CD14-positive monocyte (primary cell): ENCODE results near the gene KRT74. TPM values are rescaled to one million over a fixed set of nuclear protein-coding genes. Genes with fewer than 3 reads are reported as not detected.

Experiments used
- DNase-seq, 3 donors: peaks; one replicate each; pipeline ENCODE4 v3.0.0-alpha.2; 2011 to 2022
- H2AFZ ChIP-seq: 2 replicates; pipeline ENCODE4 v1.6.0; 2012; ENCODE audit warnings: mild to moderate bottlenecking, low read depth, low read length, inconsistent platforms; ENCODE audit not compliant: insufficient read depth, poor library complexity, severe bottlenecking
- H3K27ac ChIP-seq, 2 donors: 1 replicate in 1 of 2; 2 replicates in 1 of 2; pipeline ENCODE4 v1.5.1; 2012 to 2013; ENCODE audit warnings: low read length in 2 of 2, control low read depth in 1 of 2, inconsistent platforms in 1 of 2, low read depth in 1 of 2, mild to moderate bottlenecking in 1 of 2
- H3K27me3 ChIP-seq, 2 donors: one replicate each; pipeline versions ENCODE4 v1.6.0 to v1.6.1; 2011 to 2013; ENCODE audit warnings: low read length in 2 of 2; ENCODE audit not compliant: control insufficient read depth in 2 of 2, insufficient read depth in 2 of 2
- H3K36me3 ChIP-seq, 2 donors: replicated peaks in 1 of 2; 1 replicate in 1 of 2; 2 replicates in 1 of 2; pipeline versions ENCODE4 v1.5.1 to v1.6.1; 2012 to 2013; ENCODE audit warnings: low read length in 2 of 2, control low read depth in 1 of 2, inconsistent platforms in 1 of 2, mild to moderate bottlenecking in 1 of 2; ENCODE audit not compliant: insufficient read depth in 2 of 2, control insufficient read depth in 1 of 2
- H3K4me1 ChIP-seq, 2 donors: 1 replicate in 1 of 2; 2 replicates in 1 of 2; pipeline versions ENCODE4 v1.5.1 to v1.6.1; 2012 to 2013; ENCODE audit warnings: low read length in 2 of 2, control low read depth in 1 of 2, inconsistent platforms in 1 of 2, mild to moderate bottlenecking in 1 of 2, moderate library complexity in 1 of 2; ENCODE audit not compliant: insufficient read depth in 2 of 2, control insufficient read depth in 1 of 2
- H3K4me2 ChIP-seq: replicated peaks from 2 replicates; pipeline ENCODE3; 2012; ENCODE audit warnings: low read length, moderate library complexity, mild to moderate bottlenecking; ENCODE audit not compliant: poor library complexity, severe bottlenecking; ENCODE audit errors: extremely low read depth
- H3K4me3 ChIP-seq, 3 experiments: fragments of 200-600 bp in 1 of 3; sonication (generic) in 1 of 3; replicated peaks in 1 of 3; 1 replicate in 2 of 3; 2 replicates in 1 of 3; pipeline ENCODE4 v1.5.1; 2011 to 2013; ENCODE audit warnings: low read length in 3 of 3, mild to moderate bottlenecking in 3 of 3, control low read depth in 2 of 3, low read depth in 2 of 3, inconsistent platforms in 1 of 3, moderate library complexity in 1 of 3
- H3K79me2 ChIP-seq: 2 replicates; pipeline ENCODE4 v1.6.0; 2012; ENCODE audit warnings: mild to moderate bottlenecking, control low read depth, inconsistent platforms, low read length, moderate library complexity; ENCODE audit not compliant: insufficient read depth
- H3K9ac ChIP-seq: 2 replicates; pipeline ENCODE4 v1.6.0; 2017; ENCODE audit warnings: low read length, mild to moderate bottlenecking; ENCODE audit not compliant: insufficient read depth, poor library complexity, severe bottlenecking
- H3K9me3 ChIP-seq, 2 donors: replicated peaks in 1 of 2; 1 replicate in 1 of 2; 2 replicates in 1 of 2; pipeline versions ENCODE4 v1.5.1 to v1.6.1; 2012 to 2013; ENCODE audit warnings: low read length in 2 of 2, control low read depth in 1 of 2; ENCODE audit not compliant: control insufficient read depth in 1 of 2, insufficient read depth in 1 of 2
- H4K20me1 ChIP-seq: 2 replicates; pipeline ENCODE4 v1.6.0; 2012; ENCODE audit warnings: mild to moderate bottlenecking, low read length, control low read depth, moderate library complexity; ENCODE audit not compliant: insufficient read depth
- H3K27ac Mint-ChIP-seq, 7 donors: one replicate each; pipeline ENCODE4 v1.8.0; 2020; ENCODE audit warnings: mild to moderate bottlenecking in 7 of 7, mixed read lengths in 7 of 7, moderate library complexity in 6 of 7, inconsistent platforms in 2 of 7
- H3K27me3 Mint-ChIP-seq, 3 donors: one replicate each; pipeline ENCODE4 v1.8.0; 2021 to 2022; ENCODE audit warnings: low read depth in 3 of 3, mild to moderate bottlenecking in 3 of 3, mixed read lengths in 3 of 3, moderate library complexity in 3 of 3, inconsistent platforms in 1 of 3
- H3K36me3 Mint-ChIP-seq, 2 donors: one replicate each; pipeline ENCODE4 v1.8.0; 2020; ENCODE audit warnings: mixed read lengths in 2 of 2, inconsistent platforms in 1 of 2, mild to moderate bottlenecking in 1 of 2
- H3K4me1 Mint-ChIP-seq: one replicate; pipeline ENCODE4 v1.8.0; 2020; ENCODE audit warnings: mild to moderate bottlenecking, mixed read lengths
- H3K4me3 Mint-ChIP-seq, 2 donors: one replicate each; pipeline ENCODE4 v1.8.0; 2020; ENCODE audit warnings: mild to moderate bottlenecking in 2 of 2, mixed read lengths in 2 of 2, moderate library complexity in 1 of 2
- H3K9me3 Mint-ChIP-seq, 7 donors: one replicate each; pipeline ENCODE4 v1.8.0; 2020 to 2022; ENCODE audit warnings: mixed read lengths in 7 of 7, mild to moderate bottlenecking in 6 of 7, moderate library complexity in 6 of 7, inconsistent platforms in 2 of 7
- CTCF ChIP-seq: fragments of 200-600 bp; IDR thresholded peaks from one replicate; pipeline ENCODE4 v1.8.0; 2022; ENCODE audit warnings: antibody characterized with exemption, mild to moderate bottlenecking
- WGBS: methylation state at CpG from one replicate; pipeline ENCODE4 v1.1.5; 2013; ENCODE audit warnings: missing lambda C conversion rate; ENCODE audit not compliant: insufficient coverage; 5-methylcytosine and 5-hydroxymethylcytosine counted together
- intact Hi-C, 2 donors: fragments of 100-400 bp; cut with micrococcal nuclease; formaldehyde crosslinking; loops; one replicate each; pipeline versions ENCODE4 v1.15.0 to v1.15.1; 2023
- polyA plus RNA-seq, 3 donors: library from polyadenylated mRNA; depleted of rRNA in 1 of 3; unstranded in 2 of 3; stranded (reverse) in 1 of 3; fragments of 300-500 nt in 2 of 3; fragments of >200 nt in 1 of 3; fragmentation: Illumina TruSeq in 2 of 3; gene quantifications; 1 replicate in 2 of 3; 2 replicates in 1 of 3; pipeline ENCODE4 v1.2.3, GENCODE V29; 2012 to 2021

KRT74 gene
- polyA plus RNA-seq, 3 donors = not detected

DNA sequence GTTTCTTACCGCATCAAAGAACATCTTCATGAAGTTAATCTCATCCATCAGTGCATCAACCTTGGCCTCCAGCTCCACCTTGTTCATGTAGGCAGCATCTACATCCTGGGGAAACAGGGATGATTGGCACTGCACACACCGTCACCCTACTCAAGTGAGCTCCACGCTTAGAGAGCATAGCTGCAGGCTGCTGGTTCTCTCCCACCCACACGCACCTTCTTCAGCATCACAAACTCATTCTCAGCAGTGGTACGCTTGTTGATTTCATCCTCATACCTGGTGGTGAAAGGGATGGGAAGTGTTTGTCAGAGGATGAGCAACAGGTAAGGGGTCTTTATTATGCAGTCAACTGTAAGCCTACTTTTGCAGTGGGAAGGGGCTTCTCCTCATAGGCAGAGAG, 55.8 kb downstream of the KRT74 start:
- no peaks in the 10 kb centered on the region for H3K79me2 ChIP-seq
- no peaks in the 10 kb centered on the region for H3K4me1 ChIP-seq
- Mint-ChIP-seq H3K27me3 (peaks cover 4 to 13% (median 8%) of the 10 kb centered on the region in 3 donors), H3K4me3 (no peak overlapping the region), H3K9me3 (no peaks in the 10 kb centered on the region), H3K36me3 (no peaks in the 10 kb centered on the region), H3K4me1 (no peaks in the 10 kb centered on the region), H3K27ac (no peak overlapping the region)
- H3K4me2 ChIP-seq = no peak overlapping the region
- no peak overlapping the region for H3K9ac ChIP-seq
- intact Hi-C loops = no loop called here
- no peaks in the 10 kb centered on the region for H4K20me1 ChIP-seq
- H2AFZ ChIP-seq = no peak overlapping the region
- H3K27ac ChIP-seq = no peak overlapping the region
- no peak overlapping the region for H3K4me3 ChIP-seq
- no peaks in the 10 kb centered on the region for H3K27me3 ChIP-seq
- WGBS = 100% methylated on average over 1 of the region's 5 CpGs
- H3K9me3 ChIP-seq = no peaks in the 10 kb centered on the region
- no peaks in the 10 kb centered on the region for H3K36me3 ChIP-seq
- no peak for TF ChIP-seq CTCF
- no peak for DNase-seq

GRCh38 chr12:52517005-52517835, 56.4 kb downstream of the KRT74 start:
- H3K27me3 Mint-ChIP-seq = peaks cover 6 to 10% (median 8%) of the 10 kb centered on the region in 3 donors
- WGBS = 96% methylated on average over 9 of the region's 14 CpGs
- no peak for TF ChIP-seq CTCF

More at GRCh38 chr12:52517005-52517835, 56.4 kb downstream of the KRT74 start:
- Histone ChIP-seq H3K4me2 (no peak overlapping the region), H3K4me3 (no peak overlapping the region), H4K20me1 (no peaks in the 10 kb centered on the region), H3K9ac (no peak overlapping the region), H3K27me3 (no peaks in the 10 kb centered on the region), H3K9me3 (no peaks in the 10 kb centered on the region), H3K27ac (no peak overlapping the region), H3K4me1 (no peaks in the 10 kb centered on the region), H3K79me2 (no peaks in the 10 kb centered on the region), H2AFZ (no peak overlapping the region), H3K36me3 (no peaks in the 10 kb centered on the region)
- H3K4me3 Mint-ChIP-seq = no peak overlapping the region
- H3K27ac Mint-ChIP-seq = no peak overlapping the region
- H3K36me3 Mint-ChIP-seq = no peaks in the 10 kb centered on the region
- DNase-seq = no peak
- H3K4me1 Mint-ChIP-seq = no peaks in the 10 kb centered on the region
- intact Hi-C loops = no loop called here
- H3K9me3 Mint-ChIP-seq = no peaks in the 10 kb centered on the region
